Anterior cingulate cortex (tissue), 58 donors: ENCODE measurements around the gene CMYA5.
A peak's percentile ranks its signal among the peaks of the same experiment; 100 is the strongest.
"Not testable (repeated sequence)": the region's sequence is repeated elsewhere in the genome, so short reads cannot be mapped to it uniquely, and the experiment has no call there.

Source experiments
- DNase-seq, 58 donors: peaks; one replicate each; lab custom pipeline; 2025; lab: John Stamatoyannopoulos, UW

The CMYA5 gene

GRCh38 chr5:79743846-79744605, 54.4 kb downstream of the CMYA5 start:
- no peak for DNase-seq

DNA sequence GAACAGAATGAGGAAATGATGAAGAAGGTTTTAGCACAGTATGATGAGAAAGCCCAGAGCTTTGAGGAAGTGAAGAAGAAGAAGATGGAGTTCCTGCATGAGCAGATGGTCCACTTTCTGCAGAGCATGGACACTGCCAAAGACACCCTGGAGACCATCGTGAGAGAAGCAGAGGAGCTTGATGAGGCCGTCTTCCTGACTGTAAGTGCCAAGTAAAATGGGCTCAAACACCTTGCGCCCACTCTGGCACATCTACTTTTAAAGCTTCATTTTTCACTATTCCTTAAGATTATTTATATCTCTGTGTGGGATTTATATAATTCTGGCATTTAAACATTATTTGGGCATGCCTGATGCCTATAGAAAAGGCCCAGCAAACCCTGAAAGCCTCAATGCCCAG, 55.6 kb downstream of the CMYA5 start:
- DNase-seq, result peak in 12 of 58 donors; percentile 1 to 49 (median 10)

- DNase-seq, result peak in 10 of 58 donors; percentile 1 to 24 (median 6)
Observed at GRCh38 chr5:79746642-79747569, 57.3 kb downstream of the CMYA5 start.

- peak in 2 of 58 donors; percentile 4 to 10 for DNase-seq
Observed at GRCh38 chr5:79750611-79751510, 61.2 kb downstream of the CMYA5 start.

DNA sequence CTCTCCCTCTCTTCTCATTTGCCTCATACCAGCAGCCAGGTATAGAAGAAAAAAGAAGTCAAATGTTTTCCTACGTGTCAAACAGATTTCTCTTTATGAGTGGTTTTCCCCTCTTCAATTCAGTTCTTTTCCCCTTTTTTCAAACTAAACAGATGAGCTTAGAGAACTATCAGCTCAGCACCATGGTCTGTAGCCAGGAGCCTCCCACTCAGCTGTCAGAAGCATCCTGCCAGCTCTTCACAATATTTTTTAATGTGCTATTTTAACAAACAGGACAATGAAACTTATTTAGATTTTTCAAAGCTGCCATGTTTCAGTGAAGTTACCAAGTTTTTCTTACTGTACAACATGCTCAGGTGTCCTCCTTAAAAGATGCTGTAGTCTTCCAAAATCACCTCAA, 63.5 kb downstream of the CMYA5 start:
- peak in 8 of 58 donors; percentile 4 to 27 (median 13) for DNase-seq

GRCh38 chr5:79753877-79754645, 64.4 kb downstream of the CMYA5 start:
- DNase-seq, result no peak

DNA sequence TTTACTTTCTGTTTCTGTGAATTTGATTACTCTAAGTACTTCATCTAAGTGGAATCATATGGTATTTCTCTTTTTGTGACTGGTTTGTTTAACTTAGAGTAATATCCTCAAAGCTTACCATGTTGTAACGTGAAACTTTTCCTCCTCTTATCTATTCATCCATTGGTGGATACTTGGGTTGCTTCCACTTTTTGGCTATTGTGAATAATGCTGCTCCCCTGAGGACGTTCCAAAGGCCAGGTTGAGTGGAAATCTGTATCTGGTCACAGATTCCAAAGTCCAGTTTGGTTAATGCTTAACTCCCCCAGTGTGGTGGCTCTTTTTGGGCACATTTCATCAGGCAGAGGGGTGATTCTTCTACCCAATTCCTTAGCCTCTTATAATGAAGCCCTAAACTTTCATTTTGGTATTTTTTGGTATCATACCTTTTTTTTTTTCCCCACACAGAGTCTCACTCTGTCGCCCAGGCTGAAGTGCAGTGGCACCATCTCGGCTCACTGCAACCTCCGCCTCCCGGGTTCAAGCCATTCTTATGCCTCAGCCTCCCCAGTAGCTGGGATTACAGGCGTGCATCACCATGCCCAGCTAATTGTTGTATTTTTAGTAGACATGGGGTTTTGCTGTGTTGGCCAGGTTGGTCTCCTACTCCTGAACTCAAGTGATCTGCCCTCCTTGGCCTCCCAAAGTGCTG, 65.4 kb downstream of the CMYA5 start:
- no peak for DNase-seq

- DNase-seq, result no peak
Observed at GRCh38 chr5:79756076-79756475, 66.4 kb downstream of the CMYA5 start.

GRCh38 chr5:79759436-79759835, 69.8 kb downstream of the CMYA5 start:
- peak in 17 of 58 donors; percentile 6 to 60 (median 23) for DNase-seq

DNA sequence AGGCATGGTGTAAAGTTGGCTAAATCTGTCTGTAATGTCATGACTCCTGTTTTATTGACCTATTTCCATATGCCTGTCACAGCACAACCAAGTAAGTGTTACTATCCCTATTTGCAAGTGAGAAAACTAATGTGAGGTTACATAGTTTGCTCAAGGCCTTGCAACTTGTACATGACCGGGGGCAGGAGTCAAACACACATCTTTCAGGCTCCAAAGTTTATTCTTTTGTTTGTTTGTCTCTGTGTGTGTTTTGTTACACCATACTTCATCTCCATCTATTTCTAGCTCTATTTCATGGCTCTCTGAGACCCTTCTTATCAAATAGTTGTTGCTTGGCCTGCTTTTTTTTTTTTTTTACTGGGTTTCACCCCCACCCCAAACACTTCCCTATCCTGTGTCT, 70.2 kb downstream of the CMYA5 start:
- DNase-seq, result no peak

DNA sequence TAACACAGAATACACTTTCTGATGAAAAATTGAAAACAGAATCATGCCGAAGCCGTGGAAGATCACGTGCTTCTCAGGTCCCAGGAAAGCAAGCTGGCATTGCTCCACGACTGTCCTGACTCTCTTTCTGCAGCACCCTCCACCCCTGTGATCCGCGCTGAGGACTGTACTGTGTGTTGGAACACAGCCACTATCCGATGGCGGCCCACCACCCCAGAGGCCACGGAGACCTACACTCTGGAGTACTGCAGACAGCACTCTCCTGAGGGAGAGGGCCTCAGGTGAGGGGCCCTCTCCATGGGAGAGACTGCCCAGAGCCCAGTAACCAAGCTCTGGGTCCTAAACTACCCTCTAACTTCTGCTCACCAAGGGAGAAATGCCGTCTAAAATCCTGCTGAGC, 73.3 kb downstream of the CMYA5 start:
- no peak for DNase-seq

DNA sequence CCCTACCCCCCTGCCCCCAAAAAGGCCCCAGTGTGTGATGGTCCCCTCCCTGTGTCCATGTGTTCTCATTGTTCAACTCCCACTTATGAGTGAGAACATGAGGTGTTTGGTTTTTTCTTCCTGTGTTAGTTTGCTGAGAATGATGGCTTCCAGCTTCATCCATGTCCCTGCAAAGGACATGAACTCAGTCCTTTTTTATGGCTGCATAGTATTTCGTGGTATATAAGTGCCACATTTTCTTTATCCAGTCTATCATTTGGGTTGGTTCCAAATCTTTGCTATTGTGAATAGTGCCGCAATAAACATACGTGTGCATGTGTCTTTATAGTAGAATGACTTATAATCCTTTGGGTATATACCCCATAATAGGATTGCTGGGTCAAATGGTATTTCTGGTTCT, 74.5 kb downstream of the CMYA5 start:
- DNase-seq, result not testable (repeated sequence)

DNA sequence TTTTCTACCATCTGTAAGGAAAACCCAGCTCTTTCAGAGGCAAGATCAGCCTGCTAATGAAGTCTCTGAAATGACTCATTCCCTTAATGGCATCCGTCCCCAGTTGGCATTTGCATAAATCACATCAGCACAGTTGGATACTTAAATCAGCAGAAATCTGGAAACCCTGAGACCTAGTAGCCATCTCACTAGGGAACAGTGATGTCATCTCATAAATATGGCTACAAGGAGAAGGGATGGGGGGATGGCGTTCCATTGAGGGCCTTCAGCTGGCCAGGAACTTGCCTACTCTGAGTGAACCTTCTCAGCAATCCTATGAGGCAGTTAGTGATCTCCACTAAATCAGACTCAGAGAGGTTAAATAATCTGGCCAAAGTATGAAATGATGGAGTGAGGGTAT, 81.8 kb downstream of the CMYA5 start:
- DNase-seq, result no peak

DNA sequence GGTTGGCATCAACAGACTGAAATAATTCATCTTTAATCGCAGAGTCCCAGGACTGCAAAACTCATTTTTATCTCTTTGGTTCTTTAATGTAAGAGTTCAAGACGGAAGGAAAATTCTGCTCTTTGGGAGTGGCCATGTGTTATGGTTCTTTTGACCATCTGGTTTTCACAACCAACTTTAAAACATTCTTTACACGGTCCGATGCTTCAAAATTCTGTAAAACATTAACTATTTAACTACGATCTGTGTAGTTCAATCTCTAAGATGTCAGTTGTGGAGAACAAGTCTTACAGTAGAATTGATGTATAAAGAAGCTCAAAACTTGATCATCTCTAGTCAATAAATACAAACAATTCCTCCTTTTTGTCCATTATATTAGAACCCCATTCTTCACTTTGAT, 83.0 kb downstream of the CMYA5 start:
- no peak for DNase-seq

DNA sequence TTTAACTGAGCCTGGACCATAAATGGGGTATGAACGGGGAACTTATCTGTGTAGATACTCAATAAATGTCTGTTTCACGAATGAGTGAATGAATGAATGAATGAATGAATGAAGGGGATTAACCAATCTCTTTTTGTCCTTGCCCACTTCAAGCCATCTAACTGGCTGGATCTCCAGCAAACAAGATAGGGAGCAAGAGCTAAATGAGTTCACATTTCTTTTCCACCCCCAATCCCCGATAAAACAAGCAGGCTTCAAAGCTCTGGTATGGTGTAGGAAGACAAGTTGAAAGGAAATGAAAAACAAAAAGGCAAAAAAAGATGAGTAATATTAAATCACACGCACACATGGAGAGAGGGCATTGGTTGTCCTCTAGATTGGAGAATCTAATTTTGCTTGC, 84.0 kb downstream of the CMYA5 start:
- DNase-seq, result no peak

- peak in 30 of 58 donors; percentile 7 to 74 (median 44) for DNase-seq
Observed at GRCh38 chr5:79774171-79774854, 84.7 kb downstream of the CMYA5 start.

GRCh38 chr5:79774855-79775237, 85.2 kb downstream of the CMYA5 start:
- no peak for DNase-seq

DNA sequence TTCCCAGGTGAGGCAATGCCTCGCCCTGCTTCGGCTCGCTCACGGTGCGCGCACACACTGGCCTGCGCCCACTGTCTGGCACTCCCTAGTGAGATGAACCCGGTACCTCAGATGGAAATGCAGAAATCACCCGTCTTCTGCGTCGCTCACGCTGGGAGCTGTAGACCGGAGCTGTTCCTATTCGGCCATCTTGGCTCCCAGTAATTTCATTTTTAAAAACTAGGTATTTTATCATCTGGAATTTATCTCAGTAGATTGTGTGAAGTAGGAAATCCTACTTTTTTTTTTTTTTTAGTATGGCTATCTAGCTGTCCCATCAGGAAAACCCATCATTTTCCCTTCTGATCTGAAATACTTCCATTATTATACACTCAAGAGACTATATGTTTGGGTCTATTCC, 95.1 kb downstream of the CMYA5 start:
- DNase-seq, result not testable (repeated sequence)
